ENCODE measurements around the gene GDI1.

The GDI1 gene

GRCh38 chrX:154436374-154436982 is 476 bp upstream of the GDI1 start:
- peak overlapping the region; percentile 24 for H3K4me3 ChIP-seq (ENCODE audit: low read length)
- no peak for TF ChIP-seq CTCF (conservative IDR thresholded peaks at IDR 0.05; ENCODE audit: low read depth, low read length)
- DNase-seq (ENCODE audit: low read depth), result no peak

GRCh38 chrX:154437971-154438893 is 1.3 kb downstream of the GDI1 start:
- peak overlapping the region; percentile 65 for H3K4me3 ChIP-seq (ENCODE audit: low read length)
- no peak for TF ChIP-seq CTCF (conservative IDR thresholded peaks at IDR 0.05; ENCODE audit: low read depth, low read length)
- no peak for DNase-seq (ENCODE audit: low read depth)

GRCh38 chrX:154439841-154440240 is 2.9 kb downstream of the GDI1 start:
- DNase-seq (ENCODE audit: low read depth), result no peak
- no peak for TF ChIP-seq CTCF (conservative IDR thresholded peaks at IDR 0.05; ENCODE audit: low read depth, low read length)
- H3K4me3 ChIP-seq (ENCODE audit: low read length), result no peak overlapping the region

- TF ChIP-seq CTCF (conservative IDR thresholded peaks at IDR 0.05; ENCODE audit: low read depth, low read length), result no peak
These were observed 3.8 kb downstream of the GDI1 start for GRCh38 chrX:154440623-154441357.

GRCh38 chrX:154441564-154441963 is 4.6 kb downstream of the GDI1 start:
- no peak for DNase-seq (ENCODE audit: low read depth)

More at GRCh38 chrX:154440623-154441357, 3.8 kb downstream of the GDI1 start:
- no peak for DNase-seq (ENCODE audit: low read depth)
- no peak overlapping the region for H3K4me3 ChIP-seq (ENCODE audit: low read length)

More at GRCh38 chrX:154441564-154441963, 4.6 kb downstream of the GDI1 start:
- TF ChIP-seq CTCF (conservative IDR thresholded peaks at IDR 0.05; ENCODE audit: low read depth, low read length), result no peak
- no peak overlapping the region for H3K4me3 ChIP-seq (ENCODE audit: low read length)

Data from retinal pigment epithelial cell (primary cell).